ENCODE results near the gene LRWD1.

LRWD1 gene

DNA sequence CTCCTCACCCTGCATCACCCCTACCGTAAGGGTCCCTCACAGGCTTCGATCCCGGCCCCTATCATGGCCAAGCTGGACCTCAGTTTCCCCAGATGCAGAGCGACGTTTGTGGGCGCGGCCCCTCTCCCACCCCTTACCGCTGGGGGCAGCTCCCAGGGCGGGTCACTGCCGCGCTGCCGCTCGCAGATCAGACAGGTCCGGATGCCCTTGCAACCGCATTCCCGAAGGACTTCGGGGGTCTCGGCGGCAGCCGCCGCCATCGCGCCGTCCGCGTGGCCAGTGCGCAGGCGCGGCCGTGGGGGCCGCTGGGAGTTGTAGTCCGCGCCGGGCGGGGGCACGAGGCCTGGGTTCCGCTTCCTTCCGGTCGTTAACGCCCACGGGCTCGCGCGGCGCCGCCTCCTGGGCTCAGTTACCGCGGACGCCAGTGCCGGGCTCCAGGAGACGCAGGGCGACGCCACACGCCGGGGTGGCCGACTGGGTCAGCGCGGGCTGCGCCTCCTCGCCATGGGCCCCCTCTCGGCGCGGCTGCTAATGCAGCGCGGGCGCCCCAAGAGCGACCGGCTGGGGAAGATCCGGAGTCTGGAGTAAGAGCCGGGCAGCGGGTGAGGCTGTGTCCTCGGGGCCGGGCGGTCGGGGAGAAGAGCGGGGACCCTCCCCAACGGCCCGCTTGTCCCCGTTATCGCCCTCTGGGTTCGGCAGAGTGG, at the start of gene LRWD1, which contains the start of gene ALKBH4:
TSS of gene LRWD1 (plus strand) at position 408 of the 704 bp plus-strand sequence. CDS start at position 505, 97 bp downstream.
TSS of gene ALKBH4 (minus strand) at position 287 of the 704 bp plus-strand sequence. CDS start at position 260, 27 bp downstream.
- DNase-seq (ENCODE audit: low read depth, low spot score): no peak

DNA sequence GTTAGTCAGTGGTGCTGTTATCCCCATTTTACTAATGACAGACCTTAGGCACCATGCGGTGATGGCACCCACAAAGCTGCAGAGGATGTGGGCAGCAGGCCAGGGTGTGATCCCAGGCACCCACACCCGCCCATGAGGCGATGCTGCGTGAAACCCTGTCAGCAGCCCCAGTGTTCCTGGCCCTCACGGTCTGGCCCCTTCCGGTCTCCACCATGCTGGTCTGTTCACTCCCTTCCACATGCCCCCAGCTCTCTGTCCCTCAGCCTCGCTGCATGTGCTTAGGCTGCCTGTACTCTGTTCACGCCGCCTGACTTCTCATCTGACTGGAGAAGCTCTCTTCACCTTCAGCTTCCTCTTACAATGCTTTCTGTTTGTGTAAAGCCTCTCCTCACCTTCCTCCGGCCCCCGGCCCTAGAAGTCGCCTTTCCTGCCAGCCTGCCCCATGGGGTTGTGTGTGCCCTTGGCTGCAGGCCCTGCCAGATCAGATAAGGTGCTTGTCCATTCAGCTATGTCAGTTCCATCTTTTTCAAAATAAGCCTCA, 49.0 kb upstream of the LRWD1 start:
- DNase-seq (ENCODE audit: low read depth, low spot score): no peak

DNA sequence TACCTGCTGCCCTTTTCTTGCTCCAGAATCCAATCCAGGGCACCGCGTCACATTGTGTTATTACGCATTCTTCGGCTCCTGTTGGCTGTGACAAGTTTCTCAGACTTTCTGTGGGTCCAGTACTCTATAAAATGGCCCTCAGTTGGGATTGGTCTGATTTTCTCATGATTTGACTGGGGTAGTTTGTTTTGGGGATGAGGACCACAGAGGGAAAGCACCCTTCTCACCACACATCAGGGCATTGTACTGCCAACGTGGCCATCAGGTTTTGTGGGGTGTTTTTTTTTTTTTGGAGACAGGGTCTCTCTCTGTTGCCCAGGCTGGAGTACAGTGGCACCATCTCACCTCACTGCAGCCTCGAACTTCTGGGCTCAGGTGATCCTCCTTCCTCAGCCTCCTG, 48.4 kb upstream of the LRWD1 start:
- DNase-seq (ENCODE audit: low read depth, low spot score): no peak

DNA sequence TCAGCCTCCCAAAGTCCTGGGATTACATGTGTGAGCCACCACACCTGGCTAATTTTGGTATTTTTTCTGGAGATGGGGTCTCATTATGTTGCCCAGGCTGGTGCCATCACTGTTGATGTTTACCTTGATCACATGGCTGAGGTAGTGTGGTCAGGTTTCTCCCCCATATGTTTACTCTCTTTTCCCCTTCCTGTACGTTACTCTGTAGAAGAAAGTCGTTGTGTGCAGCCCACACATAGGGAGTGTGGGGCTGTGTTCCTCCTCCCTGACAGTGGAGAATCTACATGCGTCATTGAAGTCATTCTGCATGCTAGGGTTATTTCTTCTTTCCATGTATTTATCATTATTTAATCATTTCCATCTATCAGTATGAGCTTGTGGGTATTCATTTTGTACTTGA, 47.7 kb upstream of the LRWD1 start:
- DNase-seq (ENCODE audit: low read depth, low spot score): no peak

DNA sequence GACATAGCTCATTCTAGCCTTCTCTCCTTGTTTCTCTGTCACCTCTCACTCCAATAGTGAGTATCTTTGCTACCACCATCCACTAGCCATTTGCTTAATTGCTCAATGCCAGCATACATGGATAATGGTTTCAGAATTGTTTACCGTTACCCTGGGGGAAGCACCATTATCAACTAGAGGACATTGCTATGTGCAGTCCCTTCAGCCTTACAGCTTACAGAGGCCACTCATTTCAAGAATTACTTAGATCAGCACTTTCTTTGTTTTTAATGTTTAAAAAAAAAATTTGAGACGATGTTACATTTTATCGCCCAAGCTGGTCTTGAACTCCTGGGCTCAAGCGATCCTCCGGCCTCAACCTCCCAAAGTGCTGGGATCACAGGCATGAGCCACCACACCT, 46.2 kb upstream of the LRWD1 start:
- DNase-seq (ENCODE audit: low read depth, low spot score): no peak

DNA sequence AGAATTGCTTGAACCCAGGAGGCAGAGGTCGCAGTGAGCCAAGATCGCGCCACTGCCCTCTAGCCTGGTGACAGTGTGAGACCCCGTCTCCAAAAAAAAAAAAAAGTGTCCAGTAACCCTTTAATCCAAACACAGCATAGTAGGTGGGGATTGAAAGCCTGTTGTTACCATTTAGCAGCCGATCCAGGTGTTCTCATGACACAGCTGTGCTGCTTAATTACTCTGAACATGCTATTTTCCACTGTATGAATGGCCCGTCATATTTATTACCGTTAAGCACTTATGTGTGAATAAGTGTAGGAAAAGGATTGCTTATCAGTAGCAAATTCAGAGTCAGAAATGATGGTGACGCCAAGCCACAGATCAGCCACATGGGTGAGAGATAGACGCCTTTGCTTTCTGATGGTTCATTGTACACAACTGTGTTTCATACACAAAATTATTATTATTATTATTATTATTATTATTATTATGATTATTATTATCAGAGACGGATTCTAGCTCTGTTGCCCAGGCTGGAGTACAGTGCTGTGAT, 43.0 kb upstream of the LRWD1 start:
- DNase-seq (ENCODE audit: low read depth, low spot score): no peak

DNA sequence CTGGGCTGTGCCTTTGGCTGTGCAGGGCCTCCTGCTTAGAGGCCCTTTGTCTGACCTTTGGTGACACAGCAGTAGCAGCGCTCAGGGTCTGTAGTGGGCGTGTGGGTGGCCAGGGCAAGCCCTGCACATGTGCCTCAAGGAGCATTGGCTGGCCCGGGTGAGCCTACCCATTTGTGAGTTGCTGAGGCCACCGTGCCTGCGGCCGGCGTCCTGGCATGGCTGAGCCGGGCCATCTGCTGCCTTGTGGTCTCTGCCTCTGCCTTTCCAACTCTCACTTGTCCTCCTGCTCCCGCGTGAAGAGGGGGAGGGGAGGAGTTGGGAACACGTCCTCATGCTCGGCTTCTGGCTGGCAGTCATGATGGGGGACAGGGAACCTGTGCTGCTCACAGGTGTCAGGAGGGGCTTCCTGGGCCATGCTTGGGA, 40.6 kb upstream of the LRWD1 start:
- no peak for DNase-seq (ENCODE audit: low read depth, low spot score)

DNA sequence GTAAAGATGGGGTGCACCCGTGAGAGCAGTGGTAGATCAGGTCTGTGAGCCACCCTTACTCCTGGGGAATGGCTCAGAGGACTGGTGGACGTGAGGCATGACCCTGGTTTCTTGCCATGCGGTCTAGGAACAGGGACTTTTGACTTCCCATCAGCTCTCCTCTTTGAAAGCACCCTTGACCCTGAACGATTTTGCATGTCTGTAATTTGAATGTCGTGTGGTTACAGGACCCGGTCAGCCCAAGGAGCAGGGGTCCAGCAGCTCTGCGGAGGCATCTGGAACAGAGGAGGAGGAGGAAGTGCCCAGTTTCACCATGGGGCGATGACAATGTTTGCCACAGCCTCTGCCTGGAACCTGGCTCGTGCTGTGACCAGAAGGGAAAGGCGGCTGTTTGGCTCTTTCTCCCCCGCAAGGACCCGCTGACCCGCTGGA, 40.0 kb upstream of the LRWD1 start:
- no peak for DNase-seq (ENCODE audit: low read depth, low spot score)

DNA sequence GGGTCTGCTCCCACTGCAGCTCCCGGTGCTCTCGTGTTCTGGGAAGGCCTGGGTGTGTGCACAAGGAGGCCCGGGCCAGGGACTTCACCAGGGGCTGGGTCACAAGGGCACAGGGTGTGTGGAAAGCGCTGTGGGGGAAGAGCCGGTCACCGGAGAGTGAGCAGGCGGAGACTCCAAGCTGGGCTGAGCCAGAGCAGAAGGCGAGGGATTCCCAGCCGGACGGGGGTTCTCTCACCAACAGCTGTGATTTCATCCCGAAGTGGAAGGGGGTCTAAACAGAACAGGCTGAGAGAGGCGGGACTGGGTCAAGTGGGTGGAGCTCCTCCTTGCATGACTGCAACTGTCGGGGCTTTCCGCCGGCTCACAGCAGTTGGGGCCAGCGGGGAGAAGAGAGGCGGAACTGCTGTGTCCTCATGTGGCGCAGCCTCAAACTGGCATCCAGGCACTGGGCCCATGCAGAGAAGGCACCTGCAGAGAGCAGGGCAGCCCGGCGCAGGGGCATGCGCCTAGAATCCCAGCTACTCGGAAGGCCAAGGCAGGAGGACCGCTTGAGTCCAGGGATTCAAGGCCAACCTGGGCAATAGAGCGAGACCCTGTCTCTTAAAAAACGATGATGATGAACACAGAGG, 39.0 kb upstream of the LRWD1 start:
- no peak for DNase-seq (ENCODE audit: low read depth, low spot score)

DNA sequence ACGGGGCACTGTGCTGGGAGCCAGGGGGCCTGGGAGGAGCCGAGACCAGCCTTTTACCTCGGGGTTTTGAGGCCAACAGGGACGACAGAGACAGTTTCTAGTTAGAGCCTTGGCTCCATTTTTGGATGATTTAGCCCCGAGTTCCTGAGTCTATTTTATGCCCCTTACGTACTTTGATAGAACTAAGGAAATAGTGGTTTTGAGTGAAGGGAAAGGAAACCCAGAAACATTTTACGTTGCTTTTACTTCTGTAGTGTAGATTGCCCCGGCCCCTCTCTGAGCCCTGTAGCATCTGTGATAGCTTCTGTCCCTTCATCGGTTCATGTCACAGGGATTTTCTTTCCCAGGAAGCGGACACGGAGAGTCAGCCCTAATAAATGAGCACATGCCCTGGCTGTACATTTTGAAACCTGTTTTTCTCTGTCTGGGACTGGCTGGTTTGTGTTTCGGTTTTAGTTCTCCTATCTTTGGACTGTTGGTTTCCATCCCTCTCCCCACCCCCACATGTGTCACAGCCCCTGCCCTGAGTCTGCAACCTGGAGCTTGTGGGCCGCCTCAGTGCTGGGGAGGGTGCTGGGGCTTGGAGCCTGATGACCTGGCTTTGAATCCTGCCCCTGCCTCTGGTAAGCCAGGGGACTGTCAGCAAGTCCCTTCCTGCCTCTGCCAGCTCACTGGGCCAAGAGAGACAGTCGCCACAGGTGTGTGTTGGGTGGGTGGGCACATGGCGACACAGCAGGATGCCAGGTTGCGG, 38.3 kb upstream of the LRWD1 start:
- DNase-seq (ENCODE audit: low read depth, low spot score): no peak

DNA sequence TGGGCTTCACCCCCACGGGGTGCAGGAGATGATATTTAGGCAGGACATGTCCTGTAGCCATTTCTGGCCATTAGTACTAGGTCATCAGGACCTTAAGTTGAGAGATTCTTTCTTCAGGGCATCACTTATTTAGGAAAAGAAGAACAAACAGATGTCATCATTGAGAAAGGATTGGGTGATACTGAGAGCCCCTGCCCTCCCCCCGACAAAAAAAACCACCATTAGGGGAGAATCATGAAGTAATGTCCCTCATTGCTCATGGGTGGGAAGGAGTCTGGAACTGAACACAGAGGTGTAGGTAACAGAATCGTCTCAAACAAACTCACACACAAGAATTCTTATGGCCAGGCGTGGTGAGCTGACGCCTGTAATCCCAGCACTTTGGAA, 37.8 kb upstream of the LRWD1 start:
- DNase-seq (ENCODE audit: low read depth, low spot score): no peak

DNA sequence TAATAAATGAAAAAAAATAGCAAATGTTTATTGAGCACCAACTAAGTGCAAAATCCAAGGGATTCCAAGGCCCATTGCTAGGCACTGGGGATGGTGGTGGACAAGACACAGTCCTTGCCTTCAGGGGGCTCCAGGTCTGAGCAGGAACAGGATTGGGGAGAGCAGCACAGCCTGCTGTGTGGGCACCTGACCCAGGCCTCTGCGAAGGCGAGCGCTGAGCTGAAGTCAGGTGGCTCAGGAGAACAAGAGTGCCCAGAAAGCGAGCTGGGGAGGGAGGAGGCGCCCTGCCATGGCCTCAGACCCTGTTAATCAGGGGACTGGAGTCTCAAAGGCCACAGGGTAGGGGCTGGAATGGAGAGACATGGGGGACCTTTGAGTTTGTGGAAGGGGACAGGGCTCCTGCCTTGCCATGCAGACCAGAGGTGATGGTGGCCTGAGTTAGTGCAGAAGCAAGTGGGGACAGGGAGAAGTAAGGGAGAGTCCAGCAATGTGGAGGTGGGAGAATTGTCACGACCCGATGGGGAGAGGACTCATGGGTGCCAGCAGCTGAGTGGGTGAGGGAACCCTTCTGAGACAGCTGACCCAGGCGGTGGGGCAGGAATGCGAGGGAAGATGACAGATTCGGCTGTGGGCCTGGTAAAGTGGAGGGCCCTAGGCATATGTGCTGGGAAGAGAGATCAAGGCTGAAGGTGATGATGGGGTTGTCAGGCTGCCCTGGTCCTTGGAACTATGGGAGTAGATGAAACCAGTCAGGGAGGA, 35.5 kb upstream of the LRWD1 start:
- no peak for DNase-seq (ENCODE audit: low read depth, low spot score)

DNA sequence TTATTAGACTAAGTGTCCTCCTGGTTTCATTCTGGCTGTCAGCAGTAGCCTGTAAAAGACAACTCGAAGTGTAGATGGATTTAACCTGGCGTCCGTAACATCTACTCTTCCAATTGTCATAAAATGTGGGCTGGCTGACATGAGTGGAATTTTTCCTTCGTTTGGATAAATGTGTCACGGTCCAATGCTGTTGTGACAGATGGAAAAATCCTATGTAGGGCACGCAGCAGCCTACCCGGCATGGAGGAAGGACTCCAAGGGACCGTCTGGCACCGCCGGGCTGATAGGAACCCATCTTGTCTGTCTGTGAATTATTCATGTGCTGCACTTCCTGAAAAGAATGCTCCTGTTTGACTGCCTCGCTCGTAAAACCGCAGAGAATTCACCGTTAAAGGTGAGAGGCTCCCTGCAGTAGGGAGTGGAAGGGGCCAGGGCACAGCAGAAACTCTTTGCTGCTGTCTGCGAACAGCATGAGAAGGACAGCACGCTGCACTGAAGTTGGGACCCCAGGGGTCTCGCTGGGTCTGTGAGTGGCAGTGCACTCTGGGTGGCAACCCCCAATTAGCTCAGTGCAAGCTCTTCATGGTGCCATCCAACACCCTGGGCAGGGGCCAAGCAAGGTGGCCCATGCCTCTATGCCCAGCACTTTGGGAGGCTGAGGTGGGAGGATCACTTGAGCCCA, 33.0 kb upstream of the LRWD1 start:
- no peak for DNase-seq (ENCODE audit: low read depth, low spot score)

DNA sequence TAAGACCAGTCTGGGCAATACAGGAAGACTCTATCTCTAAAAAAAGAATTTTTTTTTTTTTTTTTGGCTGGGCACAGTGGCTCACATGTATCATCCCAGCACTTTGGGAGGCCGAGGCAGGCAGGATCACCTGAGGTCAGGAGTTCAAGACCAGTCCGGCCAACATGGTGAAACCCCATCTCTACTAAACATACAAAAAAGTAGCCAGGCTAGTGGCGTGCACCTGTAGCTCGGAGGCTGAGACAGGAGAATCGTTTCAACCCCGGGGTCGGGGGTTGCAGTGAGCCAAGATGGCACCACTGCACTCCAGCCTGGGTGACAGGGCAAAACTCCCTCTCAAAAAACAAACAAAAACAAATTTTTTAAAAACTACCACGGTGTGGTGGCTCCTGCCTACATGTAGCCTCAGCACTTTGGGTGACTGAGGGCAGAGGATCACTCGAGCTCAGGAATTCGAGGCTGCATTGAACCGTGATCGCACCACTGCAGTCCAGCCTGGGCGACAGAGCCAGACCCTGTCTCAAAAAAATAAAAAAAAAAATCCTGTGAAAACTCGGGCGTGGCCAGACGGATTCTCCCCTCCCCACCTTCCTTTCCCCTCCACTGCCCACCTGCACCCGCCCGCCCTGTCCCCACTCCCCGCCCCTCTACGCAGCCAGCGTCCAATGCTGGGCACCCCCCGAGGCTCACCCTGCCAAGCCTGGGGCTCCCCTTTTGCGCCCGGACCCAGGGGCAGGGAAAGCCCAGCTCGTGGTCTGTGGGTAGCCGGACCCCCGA, 32.2 kb upstream of the LRWD1 start:
- no peak for DNase-seq (ENCODE audit: low read depth, low spot score)

DNA sequence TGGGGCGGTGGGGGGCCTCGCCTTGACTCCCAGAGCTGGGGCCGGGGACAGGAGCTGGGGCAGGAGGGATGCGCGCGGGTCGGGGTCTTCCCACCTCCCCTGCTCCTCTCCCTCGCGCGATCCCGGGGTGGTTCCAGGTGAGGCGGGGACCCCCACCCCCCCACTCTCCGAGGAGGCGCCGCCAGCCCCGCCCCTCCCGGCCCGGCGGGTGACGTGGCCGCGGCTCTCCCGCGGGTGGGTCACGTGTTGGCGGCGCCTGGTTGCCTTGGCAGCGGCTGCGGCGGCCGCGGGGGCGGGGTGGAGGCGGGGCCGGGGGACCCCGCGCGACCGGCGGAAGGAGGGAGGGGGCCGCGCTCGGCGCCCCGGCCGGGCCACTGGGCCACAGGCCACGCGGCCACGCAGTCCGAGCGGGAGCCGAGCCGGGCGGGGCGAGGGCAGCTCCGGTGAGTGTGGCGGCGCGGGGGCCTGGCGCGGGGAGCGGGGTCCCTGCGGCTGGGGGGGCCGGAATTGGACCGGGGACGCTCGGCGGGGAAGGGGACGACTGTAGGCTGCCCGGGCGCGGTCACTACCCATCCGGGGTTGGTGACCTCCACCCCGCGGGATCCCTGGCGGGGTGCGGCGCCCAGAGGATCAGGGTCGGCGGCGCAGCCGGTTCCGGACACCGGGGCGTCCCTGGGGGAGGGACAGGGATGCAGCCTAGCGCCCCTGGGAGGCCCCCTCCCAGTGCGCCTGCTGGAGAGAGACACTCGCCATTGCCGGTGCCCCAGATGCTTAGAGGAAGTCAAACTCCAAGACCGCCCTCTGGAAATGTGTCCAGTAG, 31.4 kb upstream of the LRWD1 start, which contains the start of gene ORAI2:
TSS of gene ORAI2 (plus strand) at position 357 of the 820 bp plus-strand sequence. CDS start 5,382 bp downstream, outside the sequence.
- DNase-seq (ENCODE audit: low read depth, low spot score): no peak

DNA sequence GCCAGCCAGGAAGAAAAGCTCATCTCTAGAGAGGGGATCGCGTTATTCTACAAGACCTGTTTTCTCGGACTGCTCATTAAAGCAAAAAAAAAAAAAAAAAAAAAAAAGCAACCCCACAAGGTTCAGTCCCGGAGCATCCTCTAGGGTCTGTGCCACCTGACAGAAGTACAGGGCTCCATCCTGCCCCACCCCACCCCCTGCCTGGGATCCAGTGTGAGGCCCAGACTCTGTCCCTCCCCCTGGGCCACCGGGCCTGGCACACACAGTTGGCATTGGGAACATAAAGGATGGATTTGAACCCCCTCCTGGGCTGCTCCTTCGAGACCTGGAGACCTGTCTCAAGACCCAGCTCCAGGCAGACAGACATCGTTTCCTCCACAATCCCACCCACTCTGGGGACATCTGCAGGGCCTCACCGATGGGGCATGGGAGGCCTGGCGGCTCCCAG, 30.7 kb upstream of the LRWD1 start:
- no peak for DNase-seq (ENCODE audit: low read depth, low spot score)

DNA sequence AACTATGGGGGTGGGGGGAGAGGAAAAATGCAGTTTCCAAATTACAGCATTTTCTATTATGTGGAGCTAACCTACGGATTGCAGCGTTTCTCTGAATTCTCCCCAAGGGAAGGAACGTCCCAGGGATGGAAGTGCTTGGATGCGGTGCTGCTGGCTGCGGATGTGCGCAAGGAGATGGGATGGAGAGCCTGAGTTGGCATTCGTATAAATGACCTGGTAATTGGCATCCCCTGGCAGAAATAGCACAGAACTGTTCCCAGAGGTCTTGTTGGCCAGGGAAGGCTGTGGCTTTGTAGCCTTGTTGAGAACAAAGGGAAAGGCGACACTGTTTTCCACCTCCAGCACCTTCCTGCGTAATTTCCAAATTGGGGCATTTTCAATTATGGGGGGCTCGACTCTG, 28.7 kb upstream of the LRWD1 start:
- no peak for DNase-seq (ENCODE audit: low read depth, low spot score)

DNA sequence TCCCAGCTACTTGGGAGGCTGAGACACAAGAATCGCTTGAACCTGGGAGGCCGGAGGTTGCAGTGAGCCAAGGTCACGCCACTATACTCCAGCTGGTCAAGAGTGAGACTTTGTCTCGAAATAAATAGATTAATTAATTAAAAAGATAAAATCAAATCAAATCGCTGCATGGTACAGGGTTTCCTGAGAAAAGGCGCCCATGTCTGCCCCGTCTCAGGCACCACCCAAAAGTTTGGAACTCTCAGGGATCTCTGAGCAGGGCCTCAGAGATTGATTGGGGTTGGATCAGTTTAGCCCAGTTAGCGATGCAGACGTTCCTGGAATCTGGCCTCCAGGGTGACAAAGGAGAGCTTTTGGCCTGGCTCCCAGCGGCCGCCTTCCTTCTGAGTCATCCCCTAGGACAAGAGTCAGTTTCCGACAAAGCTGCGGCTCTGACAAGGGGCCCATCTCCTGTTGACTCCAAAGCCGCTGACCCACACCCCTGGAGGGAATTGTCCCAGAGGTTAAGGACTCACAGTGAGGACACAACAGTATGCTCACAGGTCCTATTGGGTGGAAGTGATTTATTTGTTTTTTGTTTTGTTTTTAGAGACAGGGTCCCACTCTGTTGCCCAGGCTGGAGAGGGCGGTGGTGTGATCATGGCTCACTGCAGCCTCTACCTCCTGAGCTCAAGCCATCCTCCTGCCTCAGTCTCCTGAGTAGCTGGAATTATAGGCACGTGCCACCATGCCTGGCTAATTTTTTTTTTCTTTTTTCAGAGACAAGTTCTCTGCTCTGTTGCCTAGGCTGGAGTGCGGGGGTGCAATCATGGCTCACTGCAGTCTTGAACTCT, 24.6 kb upstream of the LRWD1 start:
- peak; percentile 40 for DNase-seq (ENCODE audit: low read depth, low spot score)

All from iPS DF 19.7 (cell line).